Fibroblast of skin of right biceps (primary cell): Measurements from ENCODE around the gene IFNA6.
A peak's percentile ranks its signal among the peaks of the same experiment; 100 is the strongest.

Source experiments
- DNase-seq: peaks from one replicate; pipeline ENCODE4 v3.0.0-alpha.2; 2013

IFNA6 gene

DNA sequence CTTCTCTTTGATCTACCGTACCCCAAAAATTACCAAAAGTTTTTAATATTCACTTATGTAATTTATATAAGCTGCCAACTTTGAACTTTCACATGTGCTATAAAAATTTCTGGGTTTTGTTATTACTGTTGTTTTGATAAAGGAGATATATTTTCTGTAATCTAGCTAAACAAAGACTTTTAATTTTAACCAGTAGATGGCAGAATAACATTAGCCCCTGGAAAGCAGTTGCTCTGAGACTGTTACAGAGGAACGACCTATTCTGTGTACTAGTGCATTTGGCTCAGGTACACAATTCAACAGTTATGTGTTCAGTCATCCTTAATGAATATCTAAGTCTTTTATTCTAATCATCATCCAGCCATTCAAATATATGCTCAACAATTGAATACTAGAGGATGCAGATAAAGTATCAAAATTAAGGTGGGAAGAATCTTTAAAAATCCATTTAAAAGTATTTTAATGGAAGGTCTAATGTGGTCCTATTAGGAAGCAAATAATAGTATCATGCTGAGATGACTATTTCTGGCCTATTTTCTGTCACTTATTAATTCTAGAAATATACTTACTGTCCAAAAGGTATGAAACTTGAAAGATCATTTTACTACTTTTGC is 24.1 kb downstream of the IFNA6 start:
- DNase-seq: peak; percentile 42

GRCh38 chr9:21324047-21324446 is 26.6 kb downstream of the IFNA6 start:
- no peak for DNase-seq

- DNase-seq: no peak
Observed at GRCh38 chr9:21322911-21323461, 27.7 kb downstream of the IFNA6 start.

- no peak for DNase-seq
Observed at GRCh38 chr9:21320465-21320864, 30.2 kb downstream of the IFNA6 start.

- DNase-seq: peak; percentile 48
Observed at GRCh38 chr9:21317956-21318923, 32.4 kb downstream of the IFNA6 start.

- DNase-seq: peak; percentile 9
Observed at GRCh38 chr9:21316860-21317259, 33.8 kb downstream of the IFNA6 start.

- DNase-seq: no peak
Observed at GRCh38 chr9:21316032-21316842, 34.5 kb downstream of the IFNA6 start.

DNA sequence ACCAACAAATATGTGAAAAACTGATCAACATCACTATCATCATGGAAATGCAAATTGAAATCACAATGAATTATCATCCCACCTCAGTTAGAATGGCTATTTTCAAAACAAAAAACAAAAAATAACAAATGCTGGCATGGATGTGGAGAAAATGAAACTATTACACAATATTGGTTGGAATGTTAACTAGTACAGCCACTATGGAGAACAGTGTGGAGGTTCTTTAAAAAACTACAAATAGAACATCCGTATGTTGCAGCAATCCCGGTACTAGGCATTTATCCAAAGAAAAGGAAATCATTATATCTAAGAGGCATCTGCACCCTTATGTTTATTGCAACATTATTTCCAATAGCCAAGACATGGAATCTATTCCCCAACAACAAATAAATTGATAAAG is 36.5 kb downstream of the IFNA6 start:
- no peak for DNase-seq

GRCh38 chr9:21311889-21312288 is 38.8 kb downstream of the IFNA6 start:
- no peak for DNase-seq

DNA sequence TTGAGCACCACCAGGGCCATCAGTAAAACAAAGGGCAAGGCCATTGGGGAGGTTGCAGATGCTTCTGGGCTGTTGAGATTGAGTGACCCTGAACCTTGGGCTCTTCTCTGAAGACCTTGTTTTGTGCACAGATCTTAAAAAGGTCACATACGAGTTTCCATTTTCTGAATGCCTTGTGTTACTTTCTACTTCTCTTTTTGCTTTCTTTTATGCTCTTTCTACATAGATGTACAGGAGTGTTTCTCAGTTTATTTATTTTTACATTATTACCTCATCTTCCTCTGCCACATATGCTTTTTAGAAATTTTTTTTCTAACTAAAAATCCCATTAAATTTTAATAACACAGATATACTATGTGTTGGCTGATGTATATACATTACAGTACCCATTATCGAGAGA is 45.5 kb downstream of the IFNA6 start, which contains the start of gene IFNA5:
Gene IFNA5, minus strand, starts transcription at position 101 of the 400 bp plus-strand sequence. Its CDS starts 57 bp downstream, at position 44.
- no peak for DNase-seq
